HEK293T (cell line): Measurements from ENCODE around the gene LAMB1.
"Not testable (repeated sequence)": the region's sequence is repeated elsewhere in the genome, so short reads cannot be mapped to it uniquely, and the experiment has no call there.

ENCODE experiments used
- BHLHE40 ChIP-seq: fragments of 450-650 bp; IDR thresholded peaks from 2 replicates; pipeline ENCODE4 v1.6.1; 2016; ENCODE audit warnings: mild to moderate bottlenecking, moderate library complexity, borderline replicate concordance
- FOXA1 ChIP-seq: fragments of 450-650 bp; IDR thresholded peaks from 2 replicates; pipeline ENCODE4 v1.6.1; 2016; ENCODE audit warnings: mild to moderate bottlenecking
- FOXK2 ChIP-seq: fragments of 450-650 bp; IDR thresholded peaks from 2 replicates; pipeline ENCODE4 v1.6.1; 2016; ENCODE audit warnings: mild to moderate bottlenecking
- FOXM1 ChIP-seq: fragments of 450-650 bp; IDR thresholded peaks from 2 replicates; pipeline ENCODE4 v1.6.1; 2017; ENCODE audit warnings: mild to moderate bottlenecking, borderline replicate concordance
- SUZ12 ChIP-seq: fragments of 450-650 bp; IDR thresholded peaks from 2 replicates; pipeline ENCODE4 v1.6.1; 2016; ENCODE audit warnings: mild to moderate bottlenecking

DNA sequence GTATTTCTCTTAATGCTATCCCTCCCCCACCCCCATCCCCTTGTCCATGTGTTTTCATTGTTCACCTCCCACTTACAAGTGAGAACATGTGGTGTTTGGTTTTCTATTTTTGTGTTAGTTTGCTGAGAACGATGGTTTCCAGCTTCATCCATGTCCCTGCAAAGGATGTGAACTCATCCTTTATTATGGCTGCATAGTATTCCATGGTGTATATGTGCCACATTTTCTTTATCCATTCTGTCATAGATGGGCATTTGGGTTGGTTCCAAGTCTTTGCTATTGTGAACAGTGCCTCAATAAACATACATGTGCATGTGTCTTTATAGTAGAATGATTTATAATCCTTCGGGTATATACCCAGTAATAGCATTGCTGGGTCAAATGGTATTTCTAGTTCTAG is 81.1 kb downstream of the LAMB1 start:
- not testable (repeated sequence) for TF ChIP-seq SUZ12, BHLHE40, FOXM1, FOXK2, FOXA1
